Measurements from ENCODE around the gene NDUFAF2.
"Not testable (repeated sequence)": the region's sequence is repeated elsewhere in the genome, so short reads cannot be mapped to it uniquely, and the experiment has no call there.

Gene NDUFAF2

GRCh38 chr5:61052882-61053281, 107.9 kb downstream of the NDUFAF2 start:
- no peak for DNase-seq

- DNase-seq, result no peak
These were observed 108.9 kb downstream of the NDUFAF2 start for GRCh38 chr5:61053937-61054336.

GRCh38 chr5:61055434-61056006, 110.5 kb downstream of the NDUFAF2 start:
- DNase-seq, result no peak

- DNase-seq, result no peak
These were observed 114.5 kb downstream of the NDUFAF2 start for GRCh38 chr5:61059499-61059898.

- DNase-seq, result no peak
These were observed 124.1 kb downstream of the NDUFAF2 start for GRCh38 chr5:61069150-61069549.

GRCh38 chr5:61071526-61071925, 126.5 kb downstream of the NDUFAF2 start:
- DNase-seq, result no peak

- no peak for DNase-seq
These were observed 131.6 kb downstream of the NDUFAF2 start for GRCh38 chr5:61076626-61077025.

- no peak for DNase-seq
These were observed 136.7 kb downstream of the NDUFAF2 start for GRCh38 chr5:61081741-61082140.

- DNase-seq, result no peak
These were observed 137.7 kb downstream of the NDUFAF2 start for GRCh38 chr5:61082516-61083280.

GRCh38 chr5:61084658-61085057, 139.7 kb downstream of the NDUFAF2 start:
- no peak for DNase-seq

GRCh38 chr5:61085885-61086284, 140.9 kb downstream of the NDUFAF2 start:
- DNase-seq, result no peak

GRCh38 chr5:61087921-61088320, 142.9 kb downstream of the NDUFAF2 start:
- no peak for DNase-seq

GRCh38 chr5:61089351-61089750, 144.3 kb downstream of the NDUFAF2 start:
- no peak for DNase-seq

- DNase-seq, result not testable (repeated sequence)
These were observed 148.2 kb downstream of the NDUFAF2 start for GRCh38 chr5:61093046-61093771.

- no peak for DNase-seq
These were observed 152.5 kb downstream of the NDUFAF2 start for GRCh38 chr5:61097465-61097864.

- DNase-seq, result no peak
These were observed 153.4 kb downstream of the NDUFAF2 start for GRCh38 chr5:61098251-61098995.

- DNase-seq, result no peak
These were observed 155.4 kb downstream of the NDUFAF2 start for GRCh38 chr5:61100437-61100836.

GRCh38 chr5:61114441-61114840, 169.4 kb downstream of the NDUFAF2 start:
- no peak for DNase-seq

- no peak for DNase-seq
These were observed 171.0 kb downstream of the NDUFAF2 start for GRCh38 chr5:61115968-61116367.

GRCh38 chr5:61119066-61119465, 174.1 kb downstream of the NDUFAF2 start:
- no peak for DNase-seq

GRCh38 chr5:61120534-61120933, 175.5 kb downstream of the NDUFAF2 start:
- DNase-seq, result no peak

GRCh38 chr5:61123145-61123544, 178.1 kb downstream of the NDUFAF2 start:
- DNase-seq, result no peak

GRCh38 chr5:61130289-61130688, 185.3 kb downstream of the NDUFAF2 start:
- DNase-seq, result no peak
